Trophoblast cell (in vitro differentiated cells and primary cell): ENCODE data around the gene ARRDC4.

Experiments
- DNase-seq, 2 donors: peaks; one replicate each; pipeline ENCODE4 v3.0.0-alpha.2; 2016
- H2AFZ ChIP-seq: 2 replicates; pipeline ENCODE4 v1.6.1; 2013; ENCODE audit warnings: low read length, moderate library complexity, mild to moderate bottlenecking; ENCODE audit not compliant: insufficient read depth, poor library complexity
- H2AK5ac ChIP-seq: 2 replicates; pipeline ENCODE4 v1.6.1; 2013; ENCODE audit warnings: mild to moderate bottlenecking, low read length
- H2BK120ac ChIP-seq: 2 replicates; pipeline ENCODE4 v1.6.1; 2013; ENCODE audit warnings: low read length, mild to moderate bottlenecking, moderate library complexity; ENCODE audit not compliant: insufficient read depth, poor library complexity
- H2BK12ac ChIP-seq: 2 replicates; pipeline ENCODE4 v1.6.1; 2013; ENCODE audit warnings: mild to moderate bottlenecking, low read length, moderate library complexity
- H2BK5ac ChIP-seq: 2 replicates; pipeline ENCODE4 v1.6.1; 2013; ENCODE audit warnings: low read length, low read depth, moderate library complexity, mild to moderate bottlenecking; ENCODE audit not compliant: poor library complexity
- H3K14ac ChIP-seq: 2 replicates; pipeline ENCODE4 v1.6.1; 2013; ENCODE audit warnings: mild to moderate bottlenecking, low read length
- H3K18ac ChIP-seq: 2 replicates; pipeline ENCODE4 v1.6.1; 2013; ENCODE audit warnings: mild to moderate bottlenecking, low read length
- H3K23ac ChIP-seq: 2 replicates; pipeline ENCODE4 v1.6.1; 2013; ENCODE audit warnings: low read length
- H3K27ac ChIP-seq: 2 replicates; pipeline ENCODE4 v1.5.1; 2013; ENCODE audit warnings: low read depth, mild to moderate bottlenecking, inconsistent platforms, low read length, moderate library complexity
- H3K27me3 ChIP-seq: 2 replicates; pipeline ENCODE4 v1.6.1; 2013; ENCODE audit warnings: inconsistent platforms, mild to moderate bottlenecking, low read length, moderate library complexity; ENCODE audit not compliant: insufficient read depth
- H3K36me3 ChIP-seq, 2 experiments: 1 replicate in 1 of 2; 2 replicates in 1 of 2; pipeline ENCODE4 v1.6.1; 2013; ENCODE audit warnings: low read length in 2 of 2, mild to moderate bottlenecking in 2 of 2, moderate library complexity in 1 of 2; ENCODE audit not compliant: insufficient read depth in 2 of 2, control insufficient read depth in 1 of 2
- H3K4ac ChIP-seq: 2 replicates; pipeline ENCODE4 v1.6.1; 2013; ENCODE audit warnings: low read depth, mild to moderate bottlenecking, low read length, moderate library complexity
- H3K4me1 ChIP-seq, 2 experiments: 1 replicate in 1 of 2; 2 replicates in 1 of 2; pipeline ENCODE4 v1.6.1; 2013; ENCODE audit warnings: low read length in 2 of 2, mild to moderate bottlenecking in 2 of 2, moderate library complexity in 1 of 2; ENCODE audit not compliant: insufficient read depth in 2 of 2, control insufficient read depth in 1 of 2
- H3K4me2 ChIP-seq: 2 replicates; pipeline ENCODE4 v1.6.1; 2013; ENCODE audit warnings: inconsistent platforms, mild to moderate bottlenecking, low read length, moderate library complexity
- H3K4me3 ChIP-seq: 2 replicates; pipeline ENCODE4 v1.5.1; 2013; ENCODE audit warnings: mild to moderate bottlenecking, low read depth, low read length, inconsistent platforms
- H3K79me1 ChIP-seq: one replicate; pipeline ENCODE4 v1.6.1; 2013; ENCODE audit warnings: low read length
- H3K79me2 ChIP-seq: 2 replicates; pipeline ENCODE4 v1.6.1; 2013; ENCODE audit warnings: low read length, mild to moderate bottlenecking; ENCODE audit not compliant: control insufficient read depth, insufficient read depth, poor library complexity
- H3K9ac ChIP-seq: 2 replicates; pipeline ENCODE4 v1.6.1; 2013; ENCODE audit warnings: mild to moderate bottlenecking, low read length
- H3K9me3 ChIP-seq: 2 replicates; pipeline ENCODE4 v1.6.1; 2013; ENCODE audit warnings: low read depth, mild to moderate bottlenecking, control low read depth, inconsistent platforms, low read length; ENCODE audit not compliant: insufficient read depth
- H4K12ac ChIP-seq: 2 replicates; pipeline ENCODE4 v1.6.1; 2013; ENCODE audit warnings: low read depth, mild to moderate bottlenecking, low read length, moderate library complexity
- H4K8ac ChIP-seq: 2 replicates; pipeline ENCODE4 v1.6.1; 2013; ENCODE audit warnings: low read depth, mild to moderate bottlenecking, low read length, moderate library complexity
- H4K91ac ChIP-seq: one replicate; pipeline ENCODE4 v1.6.1; 2013; ENCODE audit warnings: low read depth, mild to moderate bottlenecking, low read length, moderate library complexity
- WGBS: extraction: QIAGEN DNeasy Blood & Tissue Kit; methylation state at CpG from one replicate; pipeline ENCODE4 v1.1.7; 2013; ENCODE audit warnings: missing lambda C conversion rate; ENCODE audit not compliant: insufficient read length, insufficient coverage; ENCODE audit errors: extremely low coverage; 5-methylcytosine and 5-hydroxymethylcytosine counted together

ARRDC4 gene

DNA sequence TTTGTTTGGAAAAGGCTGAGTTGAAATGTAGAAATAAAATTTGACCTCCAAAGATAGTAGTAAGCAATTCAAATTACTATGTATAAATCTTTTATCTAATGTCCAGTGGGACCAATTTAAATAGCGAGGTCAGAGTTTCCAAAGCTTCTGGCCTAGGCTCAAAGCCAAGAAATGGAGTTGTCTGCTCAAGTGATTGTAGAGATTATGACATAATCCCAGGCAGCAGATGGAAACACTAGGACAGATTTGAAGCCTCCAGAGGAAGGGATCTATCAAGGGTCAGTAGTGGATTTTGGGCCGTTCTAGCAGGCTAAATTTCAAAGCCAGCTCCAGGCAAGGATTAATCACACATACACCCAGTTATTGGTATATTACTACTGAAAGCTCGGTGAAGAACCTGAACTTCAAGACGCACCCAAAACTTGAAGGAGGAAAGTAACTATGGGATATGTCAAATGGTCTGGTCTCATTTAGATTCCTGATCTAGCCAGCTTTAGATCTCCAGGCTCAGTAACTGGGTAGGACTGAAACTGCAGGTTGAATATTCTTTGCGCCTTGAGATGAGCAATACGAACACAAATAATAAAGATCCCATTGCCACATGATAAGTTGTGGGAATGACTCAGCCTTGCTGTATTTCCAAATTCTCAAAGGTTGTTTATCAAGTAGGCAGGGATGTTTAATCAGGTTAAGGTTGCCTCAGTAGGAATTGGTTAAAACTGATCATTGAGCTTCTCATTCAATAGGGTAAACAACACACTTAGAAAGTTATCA is 30.9 kb upstream of the ARRDC4 start:
- no peaks in the 10 kb centered on the region for H3K27me3 ChIP-seq
- no CpG with 5 or more reads among the region's 6 CpGs for WGBS
- H3K4ac ChIP-seq, result no peak overlapping the region

DNA sequence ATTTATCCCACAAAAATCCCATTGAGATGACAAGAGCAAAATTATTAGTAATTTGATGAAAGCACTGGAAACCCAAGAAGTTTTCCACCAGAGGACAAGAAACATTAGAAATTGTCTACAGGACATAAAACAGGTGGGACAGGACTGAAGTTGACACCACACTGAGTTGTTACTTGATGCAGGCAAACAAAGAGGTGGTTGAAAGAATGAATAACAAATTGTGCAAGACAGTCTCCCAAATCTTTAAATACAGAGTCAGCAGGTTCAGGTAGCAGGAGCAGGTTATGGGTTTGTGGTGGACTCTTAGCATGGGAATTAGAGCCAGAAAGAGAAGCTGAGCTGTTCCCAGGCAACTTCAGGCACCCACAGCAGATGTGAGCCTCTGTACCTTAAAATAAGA is 30.3 kb upstream of the ARRDC4 start:
- H2BK120ac ChIP-seq, result no peak overlapping the region
- H3K27ac ChIP-seq, result no peak overlapping the region
- H3K4me3 ChIP-seq, result no peak overlapping the region
- no peak overlapping the region for H2BK5ac ChIP-seq
- H2AK5ac ChIP-seq, result no peak overlapping the region
- no peaks in the 10 kb centered on the region for H3K79me2 ChIP-seq
- H3K18ac ChIP-seq, result no peak overlapping the region
- no peak overlapping the region for H3K9ac ChIP-seq
- H3K4me2 ChIP-seq, result no peak overlapping the region
- no peak for DNase-seq
- no peaks in the 10 kb centered on the region for H3K79me1 ChIP-seq
- H3K23ac ChIP-seq, result no peak overlapping the region
- H3K36me3 ChIP-seq, result no peaks in the 10 kb centered on the region
- H4K91ac ChIP-seq, result no peak overlapping the region
- H2BK12ac ChIP-seq, result no peak overlapping the region
- no peaks in the 10 kb centered on the region for H3K27me3 ChIP-seq
- no peak overlapping the region for H4K12ac ChIP-seq
- H3K9me3 ChIP-seq, result peaks cover 5% of the 10 kb centered on the region
- H2AFZ ChIP-seq, result no peak overlapping the region
- no peak overlapping the region for H4K8ac ChIP-seq
- no peak overlapping the region for H3K4ac ChIP-seq
- H3K4me1 ChIP-seq, result no peaks in the 10 kb centered on the region
- no peak overlapping the region for H3K14ac ChIP-seq

More for the DNA sequence above, 30.9 kb upstream of the ARRDC4 start:
- H3K9ac ChIP-seq, result no peak overlapping the region
- H3K36me3 ChIP-seq, result no peaks in the 10 kb centered on the region
- no peak for DNase-seq
- H3K4me1 ChIP-seq, result no peaks in the 10 kb centered on the region
- peaks cover 5% of the 10 kb centered on the region for H3K9me3 ChIP-seq
- no peaks in the 10 kb centered on the region for H3K79me1 ChIP-seq
- H2BK12ac ChIP-seq, result no peak overlapping the region
- H3K4me3 ChIP-seq, result no peak overlapping the region
- H3K14ac ChIP-seq, result no peak overlapping the region
- H4K91ac ChIP-seq, result no peak overlapping the region
- H2BK120ac ChIP-seq, result no peak overlapping the region
- H4K12ac ChIP-seq, result no peak overlapping the region
- H2AK5ac ChIP-seq, result no peak overlapping the region
- no peak overlapping the region for H3K18ac ChIP-seq
- no peak overlapping the region for H2AFZ ChIP-seq
- H4K8ac ChIP-seq, result no peak overlapping the region
- H3K27ac ChIP-seq, result no peak overlapping the region
- H3K23ac ChIP-seq, result no peak overlapping the region
- no peaks in the 10 kb centered on the region for H3K79me2 ChIP-seq
- no peak overlapping the region for H2BK5ac ChIP-seq
- H3K4me2 ChIP-seq, result no peak overlapping the region

GRCh38 chr15:97931314-97931713 is 29.2 kb upstream of the ARRDC4 start:
- no peak overlapping the region for H4K91ac ChIP-seq
- H2BK12ac ChIP-seq, result no peak overlapping the region
- H2AK5ac ChIP-seq, result no peak overlapping the region
- H3K18ac ChIP-seq, result no peak overlapping the region
- no peak overlapping the region for H3K4me2 ChIP-seq
- no peak overlapping the region for H3K23ac ChIP-seq
- H2BK5ac ChIP-seq, result no peak overlapping the region
- H2AFZ ChIP-seq, result no peak overlapping the region
- H3K4me3 ChIP-seq, result no peak overlapping the region
- no peaks in the 10 kb centered on the region for H3K4me1 ChIP-seq
- H3K9ac ChIP-seq, result no peak overlapping the region
- no peaks in the 10 kb centered on the region for H3K79me2 ChIP-seq
- H3K9me3 ChIP-seq, result peaks cover 5% of the 10 kb centered on the region
- no peak for DNase-seq
- H3K4ac ChIP-seq, result no peak overlapping the region
- no peak overlapping the region for H3K14ac ChIP-seq
- H3K79me1 ChIP-seq, result no peaks in the 10 kb centered on the region
- no CpG with 5 or more reads among the region's 1 CpG for WGBS
- no peak overlapping the region for H3K27ac ChIP-seq
- H2BK120ac ChIP-seq, result no peak overlapping the region
- H3K36me3 ChIP-seq, result no peaks in the 10 kb centered on the region
- no peak overlapping the region for H4K8ac ChIP-seq
- H3K27me3 ChIP-seq, result no peaks in the 10 kb centered on the region
- H4K12ac ChIP-seq, result no peak overlapping the region

DNA sequence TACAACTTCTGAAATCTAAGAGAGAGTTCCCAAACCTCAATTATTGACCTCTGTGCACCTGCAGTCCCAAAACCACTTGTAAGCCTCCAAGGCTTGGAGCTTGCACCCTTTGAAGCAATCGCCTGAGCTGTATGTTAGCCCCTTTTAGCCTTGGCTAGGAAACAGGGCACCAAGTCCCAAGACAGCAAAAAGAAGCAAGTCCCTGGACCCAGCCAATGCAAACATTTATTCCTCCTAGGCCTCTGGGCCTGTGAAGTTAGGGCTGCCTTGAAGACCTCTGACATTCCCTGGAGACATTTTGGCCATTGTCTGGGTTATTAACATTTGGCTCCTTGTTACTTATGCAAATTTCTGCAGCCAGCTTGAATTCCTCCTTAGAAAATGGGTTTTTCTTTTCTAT is 26.9 kb upstream of the ARRDC4 start:
- Histone ChIP-seq H3K18ac (no peak overlapping the region), H3K27ac (no peak overlapping the region), H4K8ac (no peak overlapping the region), H2AFZ (no peak overlapping the region), H3K79me1 (no peaks in the 10 kb centered on the region), H2BK12ac (no peak overlapping the region), H2BK120ac (no peak overlapping the region), H3K4me2 (no peak overlapping the region), H3K4me1 (no peaks in the 10 kb centered on the region), H3K4ac (no peak overlapping the region), H4K91ac (no peak overlapping the region), H3K4me3 (no peak overlapping the region), H2AK5ac (no peak overlapping the region), H3K14ac (no peak overlapping the region), H3K27me3 (no peaks in the 10 kb centered on the region), H2BK5ac (no peak overlapping the region), H3K23ac (no peak overlapping the region), H3K9ac (no peak overlapping the region), H4K12ac (no peak overlapping the region), H3K79me2 (no peaks in the 10 kb centered on the region), H3K36me3 (no peaks in the 10 kb centered on the region), H3K9me3 (peaks cover 5% of the 10 kb centered on the region)
- no CpG with 5 or more reads among the region's 1 CpG for WGBS
- no peak for DNase-seq
